Trophoblast cell (in vitro differentiated cells and primary cell): Measurements from ENCODE around the gene IL6R. TPM values are rescaled to one million over a fixed set of nuclear protein-coding genes. Genes with fewer than 3 reads are reported as not detected.
"Not testable (repeated sequence)": the region's sequence is repeated elsewhere in the genome, so short reads cannot be mapped to it uniquely, and the experiment has no call there.

Source experiments
- DNase-seq, 2 donors: peaks; one replicate each; pipeline ENCODE4 v3.0.0-alpha.2; 2016
- H2AFZ ChIP-seq: 2 replicates; pipeline ENCODE4 v1.6.1; 2013; ENCODE audit warnings: low read length, moderate library complexity, mild to moderate bottlenecking; ENCODE audit not compliant: insufficient read depth, poor library complexity
- H2AK5ac ChIP-seq: 2 replicates; pipeline ENCODE4 v1.6.1; 2013; ENCODE audit warnings: mild to moderate bottlenecking, low read length
- H2BK120ac ChIP-seq: 2 replicates; pipeline ENCODE4 v1.6.1; 2013; ENCODE audit warnings: low read length, mild to moderate bottlenecking, moderate library complexity; ENCODE audit not compliant: insufficient read depth, poor library complexity
- H2BK12ac ChIP-seq: 2 replicates; pipeline ENCODE4 v1.6.1; 2013; ENCODE audit warnings: mild to moderate bottlenecking, low read length, moderate library complexity
- H2BK5ac ChIP-seq: 2 replicates; pipeline ENCODE4 v1.6.1; 2013; ENCODE audit warnings: low read length, low read depth, moderate library complexity, mild to moderate bottlenecking; ENCODE audit not compliant: poor library complexity
- H3K14ac ChIP-seq: 2 replicates; pipeline ENCODE4 v1.6.1; 2013; ENCODE audit warnings: mild to moderate bottlenecking, low read length
- H3K18ac ChIP-seq: 2 replicates; pipeline ENCODE4 v1.6.1; 2013; ENCODE audit warnings: mild to moderate bottlenecking, low read length
- H3K23ac ChIP-seq: 2 replicates; pipeline ENCODE4 v1.6.1; 2013; ENCODE audit warnings: low read length
- H3K27ac ChIP-seq: 2 replicates; pipeline ENCODE4 v1.5.1; 2013; ENCODE audit warnings: low read depth, mild to moderate bottlenecking, inconsistent platforms, low read length, moderate library complexity
- H3K27me3 ChIP-seq: 2 replicates; pipeline ENCODE4 v1.6.1; 2013; ENCODE audit warnings: inconsistent platforms, mild to moderate bottlenecking, low read length, moderate library complexity; ENCODE audit not compliant: insufficient read depth
- H3K36me3 ChIP-seq, 2 experiments: 1 replicate in 1 of 2; 2 replicates in 1 of 2; pipeline ENCODE4 v1.6.1; 2013; ENCODE audit warnings: low read length in 2 of 2, mild to moderate bottlenecking in 2 of 2, moderate library complexity in 1 of 2; ENCODE audit not compliant: insufficient read depth in 2 of 2, control insufficient read depth in 1 of 2
- H3K4ac ChIP-seq: 2 replicates; pipeline ENCODE4 v1.6.1; 2013; ENCODE audit warnings: low read depth, mild to moderate bottlenecking, low read length, moderate library complexity
- H3K4me1 ChIP-seq, 2 experiments: 1 replicate in 1 of 2; 2 replicates in 1 of 2; pipeline ENCODE4 v1.6.1; 2013; ENCODE audit warnings: low read length in 2 of 2, mild to moderate bottlenecking in 2 of 2, moderate library complexity in 1 of 2; ENCODE audit not compliant: insufficient read depth in 2 of 2, control insufficient read depth in 1 of 2
- H3K4me2 ChIP-seq: 2 replicates; pipeline ENCODE4 v1.6.1; 2013; ENCODE audit warnings: inconsistent platforms, mild to moderate bottlenecking, low read length, moderate library complexity
- H3K4me3 ChIP-seq: 2 replicates; pipeline ENCODE4 v1.5.1; 2013; ENCODE audit warnings: mild to moderate bottlenecking, low read depth, low read length, inconsistent platforms
- H3K79me1 ChIP-seq: one replicate; pipeline ENCODE4 v1.6.1; 2013; ENCODE audit warnings: low read length
- H3K79me2 ChIP-seq: 2 replicates; pipeline ENCODE4 v1.6.1; 2013; ENCODE audit warnings: low read length, mild to moderate bottlenecking; ENCODE audit not compliant: control insufficient read depth, insufficient read depth, poor library complexity
- H3K9ac ChIP-seq: 2 replicates; pipeline ENCODE4 v1.6.1; 2013; ENCODE audit warnings: mild to moderate bottlenecking, low read length
- H3K9me3 ChIP-seq: 2 replicates; pipeline ENCODE4 v1.6.1; 2013; ENCODE audit warnings: low read depth, mild to moderate bottlenecking, control low read depth, inconsistent platforms, low read length; ENCODE audit not compliant: insufficient read depth
- H4K12ac ChIP-seq: 2 replicates; pipeline ENCODE4 v1.6.1; 2013; ENCODE audit warnings: low read depth, mild to moderate bottlenecking, low read length, moderate library complexity
- H4K8ac ChIP-seq: 2 replicates; pipeline ENCODE4 v1.6.1; 2013; ENCODE audit warnings: low read depth, mild to moderate bottlenecking, low read length, moderate library complexity
- H4K91ac ChIP-seq: one replicate; pipeline ENCODE4 v1.6.1; 2013; ENCODE audit warnings: low read depth, mild to moderate bottlenecking, low read length, moderate library complexity
- WGBS: extraction: QIAGEN DNeasy Blood & Tissue Kit; methylation state at CpG from one replicate; pipeline ENCODE4 v1.1.7; 2013; ENCODE audit warnings: missing lambda C conversion rate; ENCODE audit not compliant: insufficient read length, insufficient coverage; ENCODE audit errors: extremely low coverage; 5-methylcytosine and 5-hydroxymethylcytosine counted together
- polyA plus RNA-seq: library from polyadenylated mRNA; stranded (reverse); fragments of 200-250 nt; gene quantifications from 2 replicates; pipeline ENCODE4 v1.2.3, GENCODE V29; 2013

IL6R gene
- polyA plus RNA-seq: 0.29 and 0.42 TPM in 2 replicates

DNA sequence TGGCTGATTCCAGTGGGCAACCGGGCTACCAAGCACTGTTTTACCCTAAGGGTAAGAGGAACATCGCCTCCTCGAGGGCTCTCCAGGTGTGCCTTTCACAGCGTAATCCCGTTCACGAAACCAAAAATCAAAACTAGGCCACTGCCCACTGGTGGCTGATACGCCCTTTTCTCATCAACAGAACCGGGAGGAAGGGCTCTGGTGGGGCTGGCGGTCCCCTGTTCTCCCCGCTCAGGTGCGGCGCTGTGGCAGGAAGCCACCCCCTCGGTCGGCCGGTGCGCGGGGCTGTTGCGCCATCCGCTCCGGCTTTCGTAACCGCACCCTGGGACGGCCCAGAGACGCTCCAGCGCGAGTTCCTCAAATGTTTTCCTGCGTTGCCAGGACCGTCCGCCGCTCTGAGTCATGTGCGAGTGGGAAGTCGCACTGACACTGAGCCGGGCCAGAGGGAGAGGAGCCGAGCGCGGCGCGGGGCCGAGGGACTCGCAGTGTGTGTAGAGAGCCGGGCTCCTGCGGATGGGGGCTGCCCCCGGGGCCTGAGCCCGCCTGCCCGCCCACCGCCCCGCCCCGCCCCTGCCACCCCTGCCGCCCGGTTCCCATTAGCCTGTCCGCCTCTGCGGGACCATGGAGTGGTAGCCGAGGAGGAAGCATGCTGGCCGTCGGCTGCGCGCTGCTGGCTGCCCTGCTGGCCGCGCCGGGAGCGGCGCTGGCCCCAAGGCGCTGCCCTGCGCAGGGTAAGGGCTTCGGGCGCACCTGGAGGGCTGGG, at the start of gene IL6R:
TSS of gene IL6R (plus strand) at position 360 of the 763 bp plus-strand sequence. CDS start at position 647, 287 bp downstream.
- H2AK5ac ChIP-seq: no peak within 1 kb of the TSS
- H3K4ac ChIP-seq: no peak within 1 kb of the TSS
- H2BK12ac ChIP-seq: no peak within 1 kb of the TSS
- H2AFZ ChIP-seq: peak within 1 kb of the TSS; percentile 64
- H3K9ac ChIP-seq: peak within 1 kb of the TSS; percentile 57
- H3K27ac ChIP-seq: no peak within 1 kb of the TSS
- H3K9me3 ChIP-seq: peaks cover 2% of the 10 kb centered on the region
- peak within 1 kb of the TSS; percentile 98 for H3K4me2 ChIP-seq
- no peak within 1 kb of the TSS for H4K12ac ChIP-seq
- no peak within 1 kb of the TSS for H2BK120ac ChIP-seq
- H3K4me3 ChIP-seq: peak within 1 kb of the TSS; percentile 59
- H4K8ac ChIP-seq: no peak within 1 kb of the TSS
- no peak within 1 kb of the TSS for H3K14ac ChIP-seq
- peak; percentile 99 to 100 for DNase-seq
- no peak within 1 kb of the TSS for H3K18ac ChIP-seq
- no CpG with 5 or more reads among the region's 66 CpGs for WGBS
- H3K79me1 ChIP-seq: peaks cover 3% of the 10 kb centered on the region
- peaks cover 7 to 14% of the 10 kb centered on the region in 2 experiments for H3K4me1 ChIP-seq
- no peak within 1 kb of the TSS for H4K91ac ChIP-seq
- H3K23ac ChIP-seq: no peak within 1 kb of the TSS
- H3K27me3 ChIP-seq: peaks cover 14% of the 10 kb centered on the region
- no peak within 1 kb of the TSS for H2BK5ac ChIP-seq
- no peaks in the 10 kb centered on the region for H3K79me2 ChIP-seq
- H3K36me3 ChIP-seq: no peaks in the 10 kb centered on the region

DNA sequence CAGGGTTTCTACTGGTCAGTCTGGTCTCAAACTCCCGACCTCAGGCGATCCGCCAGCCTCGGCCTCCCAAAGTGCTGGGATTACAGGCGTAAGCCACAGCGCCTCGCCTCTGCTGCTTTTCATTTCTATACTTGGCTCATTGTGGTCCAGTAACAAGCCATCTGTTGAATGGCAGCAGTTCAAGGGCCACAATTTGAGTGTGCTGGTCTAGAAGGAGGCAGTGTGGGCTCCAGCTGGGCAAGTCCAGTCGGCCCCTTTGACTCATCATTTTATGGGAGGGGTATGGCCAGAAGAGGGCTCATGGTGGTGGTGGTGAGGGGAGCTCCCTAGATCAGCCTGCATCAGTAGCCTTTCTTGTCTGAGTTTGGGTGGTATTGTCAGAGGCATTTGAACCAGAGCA, 46.6 kb upstream of the IL6R start:
- H2BK12ac ChIP-seq: no peak overlapping the region
- no peaks in the 10 kb centered on the region for H3K79me2 ChIP-seq
- H3K9me3 ChIP-seq: no peaks in the 10 kb centered on the region
- no peaks in the 10 kb centered on the region for H3K27me3 ChIP-seq
- H2BK120ac ChIP-seq: no peak overlapping the region
- no peak overlapping the region for H3K14ac ChIP-seq
- no peak for DNase-seq
- no peak overlapping the region for H4K12ac ChIP-seq
- H4K8ac ChIP-seq: no peak overlapping the region
- WGBS: no CpG with 5 or more reads among the region's 8 CpGs
- no peak overlapping the region for H2AK5ac ChIP-seq
- H3K23ac ChIP-seq: no peak overlapping the region
- no peak overlapping the region for H4K91ac ChIP-seq
- H3K79me1 ChIP-seq: no peaks in the 10 kb centered on the region
- no peak overlapping the region for H3K4me2 ChIP-seq
- peaks cover 3 to 5% of the 10 kb centered on the region in 2 experiments for H3K4me1 ChIP-seq
- no peak overlapping the region for H3K18ac ChIP-seq
- no peak overlapping the region for H2AFZ ChIP-seq
- no peak overlapping the region for H3K27ac ChIP-seq
- no peak overlapping the region for H2BK5ac ChIP-seq
- no peak overlapping the region for H3K4me3 ChIP-seq
- H3K9ac ChIP-seq: no peak overlapping the region
- no peaks in the 10 kb centered on the region for H3K36me3 ChIP-seq
- H3K4ac ChIP-seq: no peak overlapping the region

DNA sequence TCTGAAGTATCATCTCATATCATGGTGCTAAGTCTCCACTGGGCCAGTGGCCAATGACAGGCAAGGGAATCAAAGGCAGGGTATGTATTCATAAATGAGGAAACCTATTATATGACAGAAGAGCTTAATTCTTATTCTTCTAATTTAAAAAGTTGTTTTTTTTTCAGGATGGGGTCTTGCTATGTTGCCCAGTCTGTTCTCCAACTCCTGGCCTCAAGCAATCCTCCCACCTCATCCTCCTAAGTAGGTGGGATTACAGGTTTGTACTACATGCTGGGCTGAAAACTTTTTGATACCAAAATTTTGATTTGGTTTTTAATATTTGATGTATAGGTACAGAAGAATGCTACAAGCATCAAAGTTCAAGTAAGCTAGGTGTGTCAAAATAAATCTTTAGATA, 44.9 kb upstream of the IL6R start:
- Histone ChIP-seq H3K79me2 (no peaks in the 10 kb centered on the region), H3K4ac (no peak overlapping the region), H4K12ac (no peak overlapping the region), H3K9ac (no peak overlapping the region), H2AFZ (no peak overlapping the region), H3K4me1 (no peaks in the 10 kb centered on the region), H3K14ac (no peak overlapping the region), H2BK120ac (no peak overlapping the region), H3K79me1 (no peaks in the 10 kb centered on the region), H3K9me3 (no peaks in the 10 kb centered on the region), H3K36me3 (no peaks in the 10 kb centered on the region), H3K27me3 (no peaks in the 10 kb centered on the region), H3K4me2 (no peak overlapping the region), H2BK12ac (no peak overlapping the region), H2AK5ac (no peak overlapping the region), H2BK5ac (no peak overlapping the region), H3K4me3 (no peak overlapping the region), H4K91ac (no peak overlapping the region), H3K18ac (no peak overlapping the region), H3K27ac (no peak overlapping the region), H3K23ac (no peak overlapping the region), H4K8ac (no peak overlapping the region)
- no peak for DNase-seq

DNA sequence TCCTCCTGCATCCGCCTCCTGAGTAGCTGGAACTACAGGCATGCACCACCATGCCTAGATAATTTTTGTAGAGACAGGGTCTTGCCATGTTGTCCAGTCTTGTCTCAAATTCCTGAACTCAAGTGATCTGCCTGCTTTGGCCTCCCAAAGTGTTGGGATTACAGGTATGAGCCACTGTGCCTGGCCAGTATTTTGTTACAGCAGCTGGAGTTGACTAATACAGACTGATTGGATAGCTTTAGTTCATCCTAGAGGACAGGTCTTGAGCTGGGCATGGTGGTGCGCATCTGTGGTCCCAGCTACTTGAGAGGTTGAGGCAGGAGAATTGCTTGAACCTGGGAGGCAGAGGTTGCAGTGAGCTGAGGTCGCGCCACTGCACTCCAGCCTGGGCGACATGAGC, 44.3 kb upstream of the IL6R start:
- H3K4me2 ChIP-seq: not testable (repeated sequence)

More for the DNA sequence above, 44.3 kb upstream of the IL6R start:
- H3K79me2 ChIP-seq, H4K91ac ChIP-seq, H2BK5ac ChIP-seq, H2AFZ ChIP-seq, H3K4me3 ChIP-seq, H2BK12ac ChIP-seq, H4K8ac ChIP-seq, H3K79me1 ChIP-seq, H2AK5ac ChIP-seq, H3K18ac ChIP-seq, H3K9ac ChIP-seq, H3K23ac ChIP-seq, DNase-seq, H3K27me3 ChIP-seq, H3K9me3 ChIP-seq, H3K36me3 ChIP-seq, H3K4me1 ChIP-seq, H3K27ac ChIP-seq, H2BK120ac ChIP-seq, H3K4ac ChIP-seq, H4K12ac ChIP-seq, H3K14ac ChIP-seq: not testable (repeated sequence)
- no CpG with 5 or more reads among the region's 5 CpGs for WGBS
